Measurements from ENCODE around the gene KIF15.

The KIF15 gene

GRCh38 chr3:44875596-44875995 is 114.0 kb downstream of the KIF15 start:
- TF ChIP-seq PKNOX1 (IDR thresholded peaks at IDR 0.05) (no peak), FOXM1 (IDR thresholded peaks at IDR 0.05; ENCODE audit: borderline replicate concordance) (no peak), TARDBP (IDR thresholded peaks at IDR 0.05) (no peak)
- ChIA-PET CTCF (no interaction called here), POLR2A (interaction anchor here (1.3 kb wide), 1 partner anchor 11 kb away, joined by 3 read pairs; no protein-coding TSS in a partner anchor)
- no peak for DNase-seq (ENCODE audit: extremely low spot score)

- CTCF ChIA-PET = interaction anchor here (1.0 kb wide), 1 partner anchor 38 kb away, joined by 4 read pairs; no protein-coding TSS in a partner anchor
- no peak for DNase-seq (ENCODE audit: extremely low spot score)
- POLR2A ChIA-PET = no interaction called here
- TF ChIP-seq FOXK2 (IDR thresholded peaks at IDR 0.05) = no peak
- no peak for TF ChIP-seq BHLHE40 (IDR thresholded peaks at IDR 0.05; ENCODE audit: borderline replicate concordance)
- TF ChIP-seq FOXM1 (IDR thresholded peaks at IDR 0.05; ENCODE audit: borderline replicate concordance) = no peak
- TF ChIP-seq CTBP1 (IDR thresholded peaks at IDR 0.05; ENCODE audit: borderline replicate concordance) = no peak
- TF ChIP-seq PKNOX1 (IDR thresholded peaks at IDR 0.05) = no peak
- TF ChIP-seq SP1 (IDR thresholded peaks at IDR 0.05) = no peak
- TF ChIP-seq FOXA1 (IDR thresholded peaks at IDR 0.05) = no peak
- no peak for TF ChIP-seq ARNT (IDR thresholded peaks at IDR 0.05)
- TF ChIP-seq SUZ12 (IDR thresholded peaks at IDR 0.05) = no peak
- no peak for TF ChIP-seq L3MBTL2 (conservative IDR thresholded peaks at IDR 0.05)
- TF ChIP-seq NFRKB (IDR thresholded peaks at IDR 0.05) = no peak
- TF ChIP-seq LEF1 (IDR thresholded peaks at IDR 0.05; ENCODE audit: borderline replicate concordance) = no peak
- no peak for TF ChIP-seq ELF4 (IDR thresholded peaks at IDR 0.05)
- no peak for TF ChIP-seq ZNF384 (IDR thresholded peaks at IDR 0.05)
- TF ChIP-seq HDGF (IDR thresholded peaks at IDR 0.05; ENCODE audit: borderline replicate concordance) = no peak
These were observed 115.7 kb downstream of the KIF15 start for GRCh38 chr3:44877333-44877732.

GRCh38 chr3:44880284-44880683 is 118.7 kb downstream of the KIF15 start:
- no peak for DNase-seq (ENCODE audit: extremely low spot score)
- CTCF ChIA-PET = no interaction called here
- POLR2A ChIA-PET = no interaction called here
- TF ChIP-seq PKNOX1 (IDR thresholded peaks at IDR 0.05) (no peak), SUZ12 (IDR thresholded peaks at IDR 0.05) (no peak), ARNT (IDR thresholded peaks at IDR 0.05) (no peak), FOXM1 (IDR thresholded peaks at IDR 0.05; ENCODE audit: borderline replicate concordance) (no peak), CTBP1 (IDR thresholded peaks at IDR 0.05; ENCODE audit: borderline replicate concordance) (no peak), ELF4 (IDR thresholded peaks at IDR 0.05) (no peak), L3MBTL2 (conservative IDR thresholded peaks at IDR 0.05) (no peak), FOXA1 (IDR thresholded peaks at IDR 0.05) (no peak), SP1 (IDR thresholded peaks at IDR 0.05) (no peak), FOXK2 (IDR thresholded peaks at IDR 0.05) (no peak), NFRKB (IDR thresholded peaks at IDR 0.05) (no peak), ZNF384 (IDR thresholded peaks at IDR 0.05) (no peak), HDGF (IDR thresholded peaks at IDR 0.05; ENCODE audit: borderline replicate concordance) (no peak), BHLHE40 (IDR thresholded peaks at IDR 0.05; ENCODE audit: borderline replicate concordance) (no peak), TARDBP (IDR thresholded peaks at IDR 0.05) (no peak), LEF1 (IDR thresholded peaks at IDR 0.05; ENCODE audit: borderline replicate concordance) (no peak)

GRCh38 chr3:44883213-44883955 is 121.8 kb downstream of the KIF15 start:
- DNase-seq (ENCODE audit: extremely low spot score) = no peak
- TF ChIP-seq FOXM1 (IDR thresholded peaks at IDR 0.05; ENCODE audit: borderline replicate concordance) (no peak), TARDBP (IDR thresholded peaks at IDR 0.05) (no peak), LEF1 (IDR thresholded peaks at IDR 0.05; ENCODE audit: borderline replicate concordance) (no peak), PKNOX1 (IDR thresholded peaks at IDR 0.05) (no peak), BHLHE40 (IDR thresholded peaks at IDR 0.05; ENCODE audit: borderline replicate concordance) (no peak), HDGF (IDR thresholded peaks at IDR 0.05; ENCODE audit: borderline replicate concordance) (no peak), FOXA1 (IDR thresholded peaks at IDR 0.05) (no peak), FOXK2 (IDR thresholded peaks at IDR 0.05) (no peak), SP1 (IDR thresholded peaks at IDR 0.05) (no peak), ZNF384 (IDR thresholded peaks at IDR 0.05) (no peak), CTBP1 (IDR thresholded peaks at IDR 0.05; ENCODE audit: borderline replicate concordance) (no peak), SUZ12 (IDR thresholded peaks at IDR 0.05) (no peak), ARNT (IDR thresholded peaks at IDR 0.05) (no peak), L3MBTL2 (conservative IDR thresholded peaks at IDR 0.05) (no peak), NFRKB (IDR thresholded peaks at IDR 0.05) (no peak), ELF4 (IDR thresholded peaks at IDR 0.05) (no peak)
- CTCF ChIA-PET = interaction anchor here (0.6 kb wide), 1 partner anchor 108 kb away, joined by 3 read pairs; no protein-coding TSS in a partner anchor
- POLR2A ChIA-PET = no interaction called here

GRCh38 chr3:44883999-44884431 is 122.4 kb downstream of the KIF15 start:
- POLR2A ChIA-PET = no interaction called here
- no peak for DNase-seq (ENCODE audit: extremely low spot score)
- TF ChIP-seq PKNOX1 (IDR thresholded peaks at IDR 0.05) = no peak
- no peak for TF ChIP-seq HDGF (IDR thresholded peaks at IDR 0.05; ENCODE audit: borderline replicate concordance)
- no peak for TF ChIP-seq ZNF384 (IDR thresholded peaks at IDR 0.05)
- TF ChIP-seq SP1 (IDR thresholded peaks at IDR 0.05) = no peak
- no peak for TF ChIP-seq SUZ12 (IDR thresholded peaks at IDR 0.05)
- no peak for TF ChIP-seq CTBP1 (IDR thresholded peaks at IDR 0.05; ENCODE audit: borderline replicate concordance)
- no peak for TF ChIP-seq ARNT (IDR thresholded peaks at IDR 0.05)
- TF ChIP-seq FOXK2 (IDR thresholded peaks at IDR 0.05) = no peak
- TF ChIP-seq TARDBP (IDR thresholded peaks at IDR 0.05) = no peak
- no peak for TF ChIP-seq NFRKB (IDR thresholded peaks at IDR 0.05)
- no peak for TF ChIP-seq FOXA1 (IDR thresholded peaks at IDR 0.05)
- TF ChIP-seq L3MBTL2 (conservative IDR thresholded peaks at IDR 0.05) = no peak
- no peak for TF ChIP-seq FOXM1 (IDR thresholded peaks at IDR 0.05; ENCODE audit: borderline replicate concordance)
- TF ChIP-seq ELF4 (IDR thresholded peaks at IDR 0.05) = no peak
- no peak for TF ChIP-seq BHLHE40 (IDR thresholded peaks at IDR 0.05; ENCODE audit: borderline replicate concordance)
- TF ChIP-seq LEF1 (IDR thresholded peaks at IDR 0.05; ENCODE audit: borderline replicate concordance) = no peak
- CTCF ChIA-PET = no interaction called here
